SK-N-SH (cell line): ENCODE results near the gene CBX1. TPM values are rescaled to one million over a fixed set of nuclear protein-coding genes. Genes with fewer than 3 reads are reported as not detected.

Source experiments
- CTCF ChIA-PET: fragments of 300-600, 350-600 bp; formaldehyde crosslinking; extraction: SDS; loops from one replicate; lab custom pipeline; 2021; lab: Yijun Ruan, JAX
- POLR2A ChIA-PET: fragments of 350-600 bp; sonication (Branson Sonifier 250); formaldehyde crosslinking; extraction: SDS; loops from one replicate; lab custom pipeline; 2020; ENCODE audit warnings: antibody characterized with exemption, inconsistent platforms; lab: Yijun Ruan, JAX
- DNase-seq: peaks from one replicate; pipeline ENCODE4 v3.0.0; 2012
- H2AFZ ChIP-seq: fragments of 200-600 bp; sonication (generic); 2 replicates; pipeline ENCODE4 v1.8.1; 2016; ENCODE audit warnings: antibody characterized with exemption, mild to moderate bottlenecking, low read depth
- H3F3A ChIP-seq: fragments of 200-600 bp; sonication (generic); replicated peaks from 2 replicates; pipeline ENCODE3; 2016; ENCODE audit warnings: antibody characterized with exemption, mild to moderate bottlenecking; ENCODE audit not compliant: insufficient read depth
- H3K27ac ChIP-seq, 2 experiments: fragments of 200-500 bp in 1 of 2; fragments of 200-600 bp in 1 of 2; sonication (Bioruptor generic) in 1 of 2; sonication (generic), shearing (Covaris generic) in 1 of 2; 2 replicates each; pipeline versions ENCODE4 v1.5.1 to v1.6.1; 2014 to 2016; ENCODE audit warnings: low read depth in 2 of 2, inconsistent platforms in 1 of 2, low read length in 1 of 2, mild to moderate bottlenecking in 1 of 2, mixed read lengths in 1 of 2
- H3K27me3 ChIP-seq: fragments of 200-600 bp; sonication (generic), shearing (Covaris generic); 2 replicates; pipeline ENCODE4 v1.6.1; 2016; ENCODE audit warnings: mixed run types; ENCODE audit not compliant: insufficient read depth
- H3K36me3 ChIP-seq, 2 experiments: fragments of 200-500 bp in 1 of 2; fragments of 200-600 bp in 1 of 2; sonication (Bioruptor generic) in 1 of 2; sonication (generic) in 1 of 2; replicated peaks in 1 of 2; 2 replicates each; pipeline versions ENCODE3 to v1.5.1; 2014 to 2016; ENCODE audit warnings: low read length in 1 of 2, mild to moderate bottlenecking in 1 of 2; ENCODE audit not compliant: insufficient read depth in 2 of 2, control insufficient read depth in 1 of 2
- H3K4me1 ChIP-seq, 2 experiments: fragments of 200-500 bp in 1 of 2; fragments of 200-600 bp in 1 of 2; sonication (Bioruptor generic) in 1 of 2; sonication (generic), shearing (Covaris generic) in 1 of 2; 2 replicates each; pipeline versions ENCODE4 v1.5.1 to v1.6.1; 2014 to 2016; ENCODE audit warnings: low read depth in 1 of 2, low read length in 1 of 2, mixed run types in 1 of 2; ENCODE audit not compliant: insufficient read depth in 2 of 2, control insufficient read depth in 1 of 2
- H3K4me2 ChIP-seq: fragments of 200-600 bp; sonication (generic), shearing (Covaris generic); 2 replicates; pipeline ENCODE4 v1.6.1; 2017; ENCODE audit warnings: mixed run types
- H3K4me3 ChIP-seq, 2 experiments: fragments of 200-500 bp in 1 of 2; fragments of 200-600 bp in 1 of 2; sonication (Bioruptor generic) in 1 of 2; sonication (generic), shearing (Covaris generic) in 1 of 2; 2 replicates each; pipeline versions ENCODE4 v1.5.1 to v1.8.1; 2014 to 2016; ENCODE audit warnings: low read depth in 2 of 2, inconsistent platforms in 1 of 2, low read length in 1 of 2, mild to moderate bottlenecking in 1 of 2, mixed read lengths in 1 of 2, moderate library complexity in 1 of 2
- H3K79me2 ChIP-seq: fragments of 200-600 bp; sonication (generic); 2 replicates; pipeline ENCODE4 v1.8.1; 2017; ENCODE audit warnings: mild to moderate bottlenecking; ENCODE audit not compliant: insufficient read depth
- H3K9ac ChIP-seq: fragments of 200-600 bp; sonication (generic); 2 replicates; pipeline ENCODE4 v1.6.1; 2017; ENCODE audit warnings: mixed run types
- H3K9me2 ChIP-seq: fragments of 200-600 bp; sonication (generic); 2 replicates; pipeline ENCODE4 v1.6.1; 2017; ENCODE audit warnings: mixed run types
- H3K9me3 ChIP-seq: fragments of 200-600 bp; sonication (generic); 2 replicates; pipeline ENCODE4 v1.6.1; 2017; ENCODE audit warnings: mixed run types, mild to moderate bottlenecking, moderate library complexity
- H4K20me1 ChIP-seq: fragments of 200-600 bp; sonication (generic); 2 replicates; pipeline ENCODE4 v1.6.1; 2017; ENCODE audit warnings: mild to moderate bottlenecking, mixed run types; ENCODE audit not compliant: insufficient read depth
- CTCF ChIP-seq: fragments of 200-600 bp; sonication (generic); IDR thresholded peaks from 2 replicates; pipeline ENCODE4 v1.6.1; 2017; ENCODE audit warnings: antibody characterized with exemption, mild to moderate bottlenecking, moderate library complexity
- ELF1 ChIP-seq: IDR thresholded peaks from 2 replicates; pipeline ENCODE4 v1.4.0; 2012
- EP300 ChIP-seq, 2 experiments: IDR thresholded peaks; 2 replicates each; pipeline versions ENCODE4 v1.4.0 to v1.6.1; 2012; ENCODE audit warnings: borderline replicate concordance in 1 of 2, low read depth in 1 of 2, low read length in 1 of 2
- FOSL2 ChIP-seq: IDR thresholded peaks from 2 replicates; pipeline ENCODE4 v1.4.0; 2012; ENCODE audit warnings: low read depth, mild to moderate bottlenecking, moderate library complexity, borderline replicate concordance
- FOXJ3 ChIP-seq: sonication (generic); formaldehyde crosslinking; IDR thresholded peaks from 2 replicates; pipeline ENCODE4 v1.5.1; 2020; ENCODE audit warnings: mild to moderate bottlenecking, missing genetic modification reagents
- GATA2 ChIP-seq: sonication (generic); formaldehyde crosslinking; IDR thresholded peaks from 2 replicates; pipeline ENCODE4 v1.5.0; 2020; ENCODE audit warnings: mild to moderate bottlenecking, missing genetic modification reagents
- MEF2A ChIP-seq: IDR thresholded peaks from 2 replicates; pipeline ENCODE4 v1.4.0; 2012; ENCODE audit warnings: low read depth, borderline replicate concordance
- PBX3 ChIP-seq: IDR thresholded peaks from 2 replicates; pipeline ENCODE4; 2012
- POLR2AphosphoS5 ChIP-seq: IDR thresholded peaks from 2 replicates; pipeline ENCODE4 v1.6.1; 2012; ENCODE audit warnings: low read depth, low read length
- RAD21 ChIP-seq: IDR thresholded peaks from 2 replicates; pipeline ENCODE4 v1.6.1; 2012; ENCODE audit warnings: mild to moderate bottlenecking, low read length
- REST ChIP-seq: IDR thresholded peaks from 2 replicates; pipeline ENCODE4 v1.6.1; 2012; ENCODE audit warnings: mild to moderate bottlenecking, low read depth, low read length, moderate library complexity
- RFX5 ChIP-seq: IDR thresholded peaks from 2 replicates; pipeline ENCODE4 v1.6.1; 2012; ENCODE audit warnings: mild to moderate bottlenecking, improper control_type of control experiment, low read length
- SMC3 ChIP-seq: IDR thresholded peaks from 2 replicates; pipeline ENCODE4 v1.6.1; 2012; ENCODE audit warnings: low read depth, low read length, improper control_type of control experiment
- TCF12 ChIP-seq: IDR thresholded peaks from 2 replicates; pipeline ENCODE4 v1.4.0; 2012
- USF2 ChIP-seq: fragments of 150-350 bp; IDR thresholded peaks from 2 replicates; pipeline ENCODE4 v1.6.1; 2017; ENCODE audit warnings: antibody characterized with exemption, low read length, low read depth, borderline replicate concordance
- YY1 ChIP-seq: IDR thresholded peaks from 2 replicates; pipeline ENCODE4 v1.4.0; 2012; ENCODE audit warnings: low read depth, mild to moderate bottlenecking
- ZBTB33 ChIP-seq: IDR thresholded peaks from 2 replicates; pipeline ENCODE4 v1.4.0; 2012; ENCODE audit warnings: low read depth, borderline replicate concordance
- WGBS: methylation state at CpG from one replicate; pipeline ENCODE4 v1.1.6; 2017; ENCODE audit warnings: low lambda C conversion rate; 5-methylcytosine and 5-hydroxymethylcytosine counted together
- polyA plus RNA-seq, 3 experiments: library from polyadenylated mRNA; depleted of rRNA; stranded (reverse); fragments of >200 nt; gene quantifications; 2 replicates each; pipeline ENCODE4 v1.2.3, GENCODE V29; 2012

The CBX1 gene
- polyA plus RNA-seq, 1 of the 3 experiments (the other 2 are of a cell fraction) = 102 TPM

- no peak for TF ChIP-seq GATA2 (CRISPR knock-in tag)
- TF ChIP-seq SMC3 = no peak
- TF ChIP-seq MEF2A = no peak
- no peak for TF ChIP-seq USF2
- TF ChIP-seq ELF1 = no peak
- no peak; the same call in 1 of the 2 replicates for TF ChIP-seq YY1
- no peak for TF ChIP-seq FOSL2
- no peak; the same call in 1 of the 2 replicates for TF ChIP-seq FOXJ3
- no peak for TF ChIP-seq CTCF
These were observed 52.7 kb downstream of the CBX1 start (continued) for GRCh38 chr17:48048384-48049126.

GRCh38 chr17:48047741-48048383 lies 53.4 kb downstream of the CBX1 start, which contains the start of gene NFE2L1:
Gene NFE2L1 (plus strand): TSS chr17:48048359. CDS start chr17:48051119, 2,760 bp downstream.
- Histone ChIP-seq H3K4me1 (peaks cover 42 to 46% of the 10 kb centered on the region in 2 experiments), H3K27ac (peak within 1 kb of the TSS; percentile 95 to 98), H2AFZ (peak within 1 kb of the TSS; percentile 76), H3K9me3 (no peaks in the 10 kb centered on the region), H3F3A (peaks cover 37% of the 10 kb centered on the region), H3K27me3 (no peaks in the 10 kb centered on the region), H3K36me3 (peaks cover 17 to 23% of the 10 kb centered on the region in 2 experiments), H3K9me2 (no peaks in the 10 kb centered on the region), H4K20me1 (peaks cover 24% of the 10 kb centered on the region), H3K79me2 (peaks cover 58% of the 10 kb centered on the region), H3K9ac (peak within 1 kb of the TSS; percentile 88), H3K4me3 (peak within 1 kb of the TSS; percentile 77 to 90), H3K4me2 (peak within 1 kb of the TSS; percentile 88)
- CTCF ChIA-PET = interaction anchor here (0.6 to 44.3 kb wide), 18 partner anchors 8 to 593 kb away, joined by 3 to 1200 read pairs (median 6); partner anchors contain the start of genes CDK5RAP3 and COPZ2
- under 1% methylated on average over 42 of the region's 47 CpGs for WGBS
- peak; percentile 97 for DNase-seq
- POLR2A ChIA-PET = interaction anchor here (0.6 to 5.0 kb wide), 29 partner anchors 7 to 152 kb away, joined by 3 to 34 read pairs (median 6); partner anchors contain the start of genes CBX1, CDK5RAP3, COPZ2 and SNX11
- peak; percentile 85 for TF ChIP-seq RFX5
- TF ChIP-seq RAD21 = no peak
- peak; percentile 63 for TF ChIP-seq ZBTB33
- peak; percentile 53; the same call in 1 of the 2 replicates for TF ChIP-seq TCF12
- TF ChIP-seq GATA2 (CRISPR knock-in tag) = no peak
- peak in 1 of 2 experiments; percentile 14; a peak in 1 of 4 replicates for TF ChIP-seq EP300 (IDR thresholded peaks at IDR 0.05; ENCODE audit: borderline replicate concordance in 1 of 2, low read depth in 1 of 2, low read length in 1 of 2)
- peak; percentile 100 for TF ChIP-seq PBX3
- TF ChIP-seq MEF2A = no peak
- TF ChIP-seq REST = no peak
- peak; percentile 94 for TF ChIP-seq POLR2AphosphoS5
- no peak for TF ChIP-seq USF2
